Measurements from ENCODE around the gene UBXN1. TPM values are rescaled to one million over a fixed set of nuclear protein-coding genes. Genes with fewer than 3 reads are reported as not detected.
A peak's percentile ranks its signal among the peaks of the same experiment; 100 is the strongest.
"Not testable (repeated sequence)": the region's sequence is repeated elsewhere in the genome, so short reads cannot be mapped to it uniquely, and the experiment has no call there.

The UBXN1 gene
- polyA plus RNA-seq, 4 donors: 109 to 166 (median 156) TPM

DNA sequence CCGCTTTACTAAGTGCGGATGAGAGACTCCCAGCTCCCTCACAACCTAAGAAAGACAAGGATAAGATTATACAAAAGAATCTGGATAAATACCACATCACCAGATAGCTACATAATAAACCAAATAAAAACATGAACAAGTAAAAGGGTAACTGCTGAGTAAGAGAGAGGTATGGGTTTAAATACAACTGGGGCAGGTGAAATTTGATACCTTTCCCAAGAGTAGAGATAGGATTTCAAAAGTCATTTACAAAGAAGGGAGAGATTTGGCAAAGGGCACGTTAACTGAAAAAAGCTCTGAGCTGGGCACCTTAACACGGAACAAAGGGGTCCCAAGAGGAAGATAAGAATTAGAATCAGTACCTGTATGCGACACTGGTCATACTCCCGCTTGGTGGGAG, 1.7 kb downstream of the UBXN1 start:
- DNase-seq (ENCODE audit: low read depth in 4 of 4, low spot score in 3 of 4): no peak

DNA sequence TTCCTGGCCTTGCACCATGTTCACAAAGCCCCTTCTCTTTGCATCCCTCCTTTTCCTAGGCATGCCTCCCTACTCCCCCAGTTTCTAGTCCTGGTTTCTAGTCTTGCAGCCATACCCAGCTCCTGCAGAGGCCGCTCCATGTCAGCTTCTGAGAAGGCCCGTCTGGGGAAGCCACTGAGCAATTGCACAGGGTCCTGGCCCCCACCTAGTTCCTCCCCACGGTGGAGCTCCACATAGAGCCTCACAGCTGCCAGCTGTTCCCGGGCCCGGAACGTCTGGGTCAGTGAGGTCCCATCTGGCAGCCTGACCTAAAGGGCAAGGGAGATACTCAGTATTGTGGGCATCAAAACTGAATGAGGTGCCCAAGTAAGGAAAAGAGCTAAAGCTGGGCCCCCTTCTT, 2.2 kb downstream of the UBXN1 start:
- DNase-seq (ENCODE audit: low read depth in 4 of 4, low spot score in 3 of 4): no peak

DNA sequence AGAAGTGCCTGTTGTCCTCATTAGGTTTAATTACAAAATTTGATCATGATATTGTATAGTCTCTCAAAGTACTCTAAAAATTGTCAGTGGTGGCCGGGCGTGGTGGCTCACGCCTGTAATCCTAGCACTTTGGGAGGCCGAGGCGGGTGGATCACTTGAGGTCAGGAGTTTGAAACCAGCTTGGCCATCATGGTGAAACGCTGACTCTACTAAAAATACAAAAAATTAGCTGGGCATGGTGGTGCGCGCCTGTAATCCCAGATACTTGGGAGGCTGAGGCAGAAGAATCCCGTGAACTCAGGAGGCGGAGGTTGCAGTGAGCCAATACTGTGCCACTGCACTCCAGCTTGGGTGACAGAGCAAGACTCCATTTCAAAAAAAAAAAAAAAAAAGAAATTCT, 3.5 kb downstream of the UBXN1 start:
- DNase-seq (ENCODE audit: low read depth in 4 of 4, low spot score in 3 of 4): not testable (repeated sequence)

DNA sequence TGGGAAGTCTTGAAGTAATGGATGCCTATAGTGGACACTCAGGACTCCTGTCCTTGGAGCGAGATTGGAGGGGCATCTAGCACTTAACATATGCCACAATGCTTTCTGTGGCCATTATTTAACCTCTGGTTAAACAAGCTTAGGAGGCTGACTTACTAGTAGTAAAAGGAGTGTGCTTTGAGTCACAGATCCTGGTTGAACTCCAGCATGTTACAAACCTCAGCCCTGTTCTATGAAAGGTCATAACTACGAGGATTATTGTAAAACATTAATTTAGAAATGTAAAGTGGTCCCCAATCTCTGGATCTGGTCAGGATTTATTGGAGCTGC, 5.7 kb downstream of the UBXN1 start:
- no peak for DNase-seq (ENCODE audit: low read depth in 4 of 4, low spot score in 3 of 4)

DNA sequence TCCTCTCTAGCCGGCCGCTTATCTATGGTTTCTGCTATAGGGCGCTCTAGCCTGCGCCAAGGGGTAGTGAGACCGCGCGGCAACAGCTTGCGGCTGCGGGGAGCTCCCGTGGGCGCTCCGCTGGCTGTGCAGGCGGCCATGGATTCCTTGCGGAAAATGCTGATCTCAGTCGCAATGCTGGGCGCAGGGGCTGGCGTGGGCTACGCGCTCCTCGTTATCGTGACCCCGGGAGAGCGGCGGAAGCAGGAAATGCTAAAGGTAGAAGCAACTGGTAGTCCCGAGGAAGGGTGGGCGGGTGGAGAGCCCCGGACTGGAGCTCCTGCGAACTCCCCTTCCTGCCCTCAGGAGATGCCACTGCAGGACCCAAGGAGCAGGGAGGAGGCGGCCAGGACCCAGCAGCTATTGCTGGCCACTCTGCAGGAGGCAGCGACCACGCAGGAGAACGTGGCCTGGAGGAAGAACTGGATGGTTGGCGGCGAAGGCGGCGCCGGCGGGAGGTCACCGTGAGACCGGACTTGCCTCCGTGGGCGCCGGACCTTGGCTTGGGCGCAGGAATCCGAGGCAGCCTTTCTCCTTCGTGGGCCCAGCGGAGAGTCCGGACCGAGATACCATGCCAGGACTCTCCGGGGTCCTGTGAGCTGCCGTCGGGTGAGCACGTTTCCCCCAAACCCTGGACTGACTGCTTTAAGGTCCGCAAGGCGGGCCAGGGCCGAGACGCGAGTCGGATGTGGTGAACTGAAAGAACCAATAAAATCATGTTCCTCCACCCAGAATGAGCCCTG, 7.1 kb downstream of the UBXN1 start, which contains the start of the genes LBHD1 and UQCC3:
Gene LBHD1, minus strand, starts transcription at position 660 of the 782 bp plus-strand sequence. CDS start 2,236 bp downstream, outside the sequence.
Gene UQCC3, plus strand, starts transcription at position 66 of the 782 bp plus-strand sequence. Its CDS starts 73 bp downstream, at position 139.
- peak in 1 of 4 donors; percentile 75 for DNase-seq (ENCODE audit: low read depth in 4 of 4, low spot score in 3 of 4)

DNA sequence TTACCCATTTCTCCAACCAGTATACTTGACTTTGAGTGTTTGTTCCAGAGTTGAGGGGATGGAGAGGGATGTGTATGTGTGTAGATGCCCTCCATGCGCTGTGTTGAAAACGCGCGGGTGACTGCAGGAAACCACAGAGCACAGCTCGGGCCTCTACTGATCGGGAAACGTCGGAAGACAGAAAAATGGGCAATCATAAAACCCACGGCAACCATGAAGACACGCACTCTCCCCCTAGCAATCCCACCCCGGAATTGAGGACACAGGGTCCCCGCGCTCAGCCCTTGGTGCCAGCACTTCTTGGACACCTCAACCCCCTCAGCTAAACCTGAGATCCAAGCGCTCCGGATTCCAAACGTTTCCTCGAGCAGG, 7.7 kb downstream of the UBXN1 start:
- DNase-seq (ENCODE audit: low read depth in 4 of 4, low spot score in 3 of 4): no peak

DNA sequence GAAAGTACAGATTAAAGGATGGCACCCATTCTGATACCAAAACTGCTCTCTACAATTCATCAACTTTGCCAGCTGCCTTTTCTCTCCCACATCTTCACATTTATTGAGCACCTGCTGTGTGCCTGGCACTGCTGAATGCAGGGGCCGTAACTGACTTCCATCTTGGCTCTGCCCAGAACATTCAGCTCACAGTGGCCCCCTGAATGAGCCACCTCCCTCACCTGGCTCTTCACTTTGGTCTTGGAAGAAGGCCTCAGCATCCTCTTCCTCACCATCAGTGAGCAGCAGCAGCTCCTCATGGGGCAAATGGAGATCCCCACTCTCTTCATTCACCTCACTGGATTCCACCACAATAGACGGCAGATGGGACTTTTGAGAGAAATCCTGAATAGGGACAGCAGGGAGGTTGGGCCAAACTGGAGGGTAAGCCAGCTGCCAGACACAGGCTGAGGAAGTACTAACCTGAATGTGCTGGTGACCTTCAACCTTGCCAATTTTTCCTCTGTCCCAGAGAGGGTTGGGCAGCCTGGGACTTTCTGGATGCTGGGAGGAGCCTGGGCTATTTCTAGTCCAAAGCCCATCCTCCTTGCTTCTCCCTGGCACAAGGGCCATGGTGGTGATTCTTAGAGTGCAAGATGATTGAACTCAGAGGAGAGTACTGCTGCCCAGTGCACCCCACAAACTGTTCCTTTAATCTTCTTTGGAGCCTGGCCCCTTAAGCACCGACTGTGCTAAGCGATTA, 9.3 kb downstream of the UBXN1 start:
- DNase-seq (ENCODE audit: low read depth in 4 of 4, low spot score in 3 of 4): no peak

DNA sequence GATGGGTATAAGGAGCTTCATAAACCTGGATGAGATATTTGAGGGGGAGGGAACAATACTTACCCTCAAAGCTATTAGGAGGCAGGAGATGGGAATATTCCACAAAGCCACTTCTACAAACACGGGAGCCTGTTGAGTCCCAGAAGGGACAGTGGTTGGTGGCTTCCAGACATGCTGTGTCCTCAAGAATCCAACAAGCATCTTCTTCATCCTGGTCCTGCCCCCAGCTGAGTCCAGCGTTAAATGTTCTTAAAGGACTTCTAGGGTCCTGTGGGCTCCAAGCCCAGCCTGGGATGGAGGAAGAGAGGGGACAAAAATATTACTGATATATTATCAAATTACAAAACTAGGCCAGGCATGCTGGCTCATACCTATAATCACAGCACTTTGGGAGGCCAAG, 11.4 kb downstream of the UBXN1 start:
- no peak for DNase-seq (ENCODE audit: low read depth in 4 of 4, low spot score in 3 of 4)

DNA sequence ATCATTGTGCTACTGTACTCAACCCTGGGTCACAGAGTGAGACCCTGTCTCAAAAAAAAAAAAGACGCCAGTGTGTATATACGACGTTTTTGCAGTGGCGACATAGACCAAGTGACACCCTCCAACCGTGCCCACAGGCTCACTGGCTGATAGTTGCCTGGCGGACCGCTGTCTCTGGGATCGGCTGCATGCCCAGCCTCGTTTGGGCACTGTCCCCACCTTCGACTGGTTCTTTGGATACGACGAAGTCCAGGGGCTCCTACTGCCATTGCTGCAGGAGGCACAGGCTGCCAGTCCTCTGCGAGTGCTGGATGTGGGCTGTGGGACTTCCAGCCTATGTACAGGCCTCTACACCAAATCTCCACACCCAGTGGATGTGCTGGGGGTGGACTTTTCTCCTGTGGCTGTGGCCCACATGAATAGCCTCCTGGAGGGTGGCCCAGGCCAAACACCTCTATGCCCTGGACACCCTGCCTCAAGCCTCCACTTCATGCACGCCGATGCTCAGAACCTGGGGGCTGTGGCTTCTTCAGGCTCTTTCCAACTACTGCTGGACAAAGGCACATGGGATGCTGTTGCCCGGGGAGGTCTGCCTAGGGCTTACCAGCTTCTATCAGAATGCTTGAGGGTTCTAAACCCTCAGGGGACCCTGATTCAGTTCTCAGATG, 12.5 kb downstream of the UBXN1 start:
- DNase-seq (ENCODE audit: low read depth in 4 of 4, low spot score in 3 of 4): no peak

DNA sequence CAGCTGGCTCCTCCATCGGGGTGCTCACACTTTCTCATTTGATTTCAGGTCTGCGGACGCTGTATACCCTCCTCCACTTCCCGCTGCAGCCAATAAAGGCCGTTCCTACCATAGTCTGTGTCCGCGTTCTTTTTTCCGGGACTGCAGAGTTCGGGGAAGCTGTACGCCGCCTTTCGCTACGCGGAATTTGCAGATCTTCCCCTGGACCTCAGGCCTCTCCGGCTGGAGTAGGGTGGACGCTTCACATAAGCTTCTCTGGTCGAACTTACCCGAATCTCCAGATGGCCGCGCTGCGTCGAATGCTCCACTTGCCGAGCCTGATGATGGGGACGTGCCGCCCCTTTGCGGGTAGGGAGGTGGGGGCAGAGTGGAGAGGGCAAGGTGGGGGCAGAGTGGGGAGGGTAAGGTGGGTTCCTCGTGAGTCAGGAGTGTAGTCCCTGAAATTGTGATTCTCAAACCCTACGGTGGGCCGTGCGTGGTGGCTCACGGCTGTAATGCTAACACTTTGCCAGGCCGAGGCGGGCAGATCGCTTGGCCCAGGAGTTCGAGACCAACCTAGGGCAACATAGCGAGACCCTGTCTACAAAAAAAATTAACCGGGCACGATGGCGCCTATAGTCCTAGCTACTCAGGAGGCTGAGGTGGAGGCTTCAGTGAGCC, 13.1 kb downstream of the UBXN1 start:
- no peak for DNase-seq (ENCODE audit: low read depth in 4 of 4, low spot score in 3 of 4)

DNA sequence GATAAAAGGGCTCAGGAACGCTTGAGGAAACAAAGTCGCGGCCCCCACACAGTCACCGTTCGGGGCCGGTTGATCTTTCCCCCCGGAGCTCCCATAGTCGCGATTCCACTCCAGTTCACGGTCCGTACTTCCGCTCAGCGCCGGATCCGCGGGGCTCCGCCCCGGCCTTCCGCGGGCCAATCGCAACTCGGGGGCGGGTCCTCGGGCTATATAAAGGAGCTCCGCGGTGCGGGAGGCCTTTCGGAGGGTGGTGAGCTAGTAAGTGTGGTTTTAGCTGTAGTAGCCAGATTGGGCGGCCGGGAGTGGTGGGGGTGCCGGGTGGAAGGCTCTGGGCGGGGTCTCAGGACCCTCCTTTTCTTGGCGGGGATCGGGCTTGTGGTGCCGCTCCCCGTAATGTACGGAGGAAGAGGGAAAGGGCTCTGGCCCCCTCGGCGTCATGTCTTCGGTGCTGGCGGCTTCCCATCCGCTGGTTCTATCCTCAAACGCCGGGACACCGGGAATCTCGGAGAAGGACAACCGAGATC, 13.7 kb downstream of the UBXN1 start, which contains the start of the genes C11orf98 and CSKMT:
Gene C11orf98, minus strand, starts transcription at position 136 of the 524 bp plus-strand sequence. Its CDS starts 41 bp downstream, at position 95.
Gene CSKMT, plus strand, starts transcription at position 238 of the 524 bp plus-strand sequence. CDS start 568 bp downstream, outside the sequence.
- peak; percentile 90 to 94 (median 92) for DNase-seq (ENCODE audit: low read depth in 4 of 4, low spot score in 3 of 4)

DNA sequence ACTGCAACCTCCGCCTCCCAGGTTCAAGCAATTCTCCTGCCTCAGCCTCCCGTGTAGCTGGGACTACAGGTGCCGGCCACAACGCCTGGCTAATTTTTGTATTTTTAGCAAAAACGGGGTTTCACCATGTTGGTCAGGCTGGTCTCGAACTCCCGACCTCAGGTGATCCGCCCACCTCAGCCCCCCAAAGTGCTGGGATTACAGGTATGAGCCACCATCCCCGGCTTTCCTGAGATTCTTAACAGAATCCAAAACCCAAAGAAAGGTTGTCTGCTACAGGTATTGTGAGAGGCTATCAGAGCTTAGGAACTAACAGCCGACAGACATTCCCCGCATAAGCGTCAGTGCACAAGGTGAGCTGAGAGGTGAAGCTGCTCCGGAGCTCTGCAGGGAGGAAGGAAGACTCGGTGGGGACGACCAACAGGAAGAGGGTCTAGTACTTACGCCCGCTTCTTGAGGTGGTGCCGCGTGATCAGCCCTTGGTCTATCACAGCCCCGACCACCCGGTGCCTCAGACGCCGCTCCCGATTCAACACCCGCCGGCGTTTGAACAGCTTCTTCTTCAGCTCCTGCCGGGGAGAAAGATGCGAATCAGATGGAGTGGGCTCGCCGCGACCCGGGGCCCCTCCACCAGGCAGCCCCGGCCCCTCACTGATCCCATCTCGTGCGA, 14.3 kb downstream of the UBXN1 start:
- DNase-seq (ENCODE audit: low read depth in 4 of 4, low spot score in 3 of 4): no peak

DNA sequence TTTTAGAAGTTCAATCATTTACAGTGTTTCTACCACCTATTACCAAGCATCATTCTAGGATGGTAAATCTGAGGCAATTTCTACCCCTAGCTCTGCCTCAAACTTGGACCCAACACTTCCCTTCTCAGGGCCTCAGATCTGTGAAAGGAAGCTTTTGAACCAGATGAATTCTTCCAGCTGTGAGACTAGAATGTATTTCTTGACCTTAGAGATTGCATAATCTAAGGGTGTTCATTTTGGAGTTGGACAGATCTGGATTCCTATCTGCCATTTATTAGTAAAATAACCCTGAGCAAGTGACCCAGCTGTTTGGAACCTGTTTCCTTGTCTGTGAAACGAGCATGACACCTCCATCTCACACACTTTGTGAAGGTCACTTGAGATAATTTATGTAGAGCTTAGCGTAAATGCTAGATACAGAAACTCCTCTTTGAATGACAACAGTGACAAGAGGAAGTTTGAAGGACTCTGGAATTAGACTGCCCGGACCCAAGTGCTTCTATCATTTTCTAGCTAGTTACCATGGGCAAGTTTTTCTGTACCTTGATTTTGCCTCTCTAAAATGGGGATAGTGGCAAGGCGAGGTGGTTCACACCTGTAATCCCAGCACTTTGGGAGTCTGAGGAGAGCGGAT, 22.0 kb downstream of the UBXN1 start:
- no peak for DNase-seq (ENCODE audit: low read depth in 4 of 4, low spot score in 3 of 4)

DNA sequence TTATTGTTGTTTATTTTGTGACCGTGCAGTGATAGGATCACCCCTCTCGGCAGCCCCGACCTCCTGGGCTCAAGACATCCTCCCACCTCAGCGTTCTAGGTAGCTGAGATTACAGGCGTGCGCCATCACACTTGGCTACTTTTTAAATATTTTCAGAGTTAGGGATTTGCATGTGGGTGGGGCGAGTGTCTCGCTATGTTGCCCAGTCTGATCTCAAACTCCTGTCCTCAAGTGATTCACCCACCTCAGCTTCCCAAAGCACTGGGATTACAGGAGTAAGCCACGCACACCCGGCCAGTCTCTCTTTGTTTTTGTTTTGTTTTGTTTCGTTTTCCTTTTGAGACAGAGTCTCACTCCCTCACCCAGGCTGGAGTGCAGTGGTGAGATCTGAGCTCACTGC, 24.6 kb downstream of the UBXN1 start:
- no peak for DNase-seq (ENCODE audit: low read depth in 4 of 4, low spot score in 3 of 4)

DNA sequence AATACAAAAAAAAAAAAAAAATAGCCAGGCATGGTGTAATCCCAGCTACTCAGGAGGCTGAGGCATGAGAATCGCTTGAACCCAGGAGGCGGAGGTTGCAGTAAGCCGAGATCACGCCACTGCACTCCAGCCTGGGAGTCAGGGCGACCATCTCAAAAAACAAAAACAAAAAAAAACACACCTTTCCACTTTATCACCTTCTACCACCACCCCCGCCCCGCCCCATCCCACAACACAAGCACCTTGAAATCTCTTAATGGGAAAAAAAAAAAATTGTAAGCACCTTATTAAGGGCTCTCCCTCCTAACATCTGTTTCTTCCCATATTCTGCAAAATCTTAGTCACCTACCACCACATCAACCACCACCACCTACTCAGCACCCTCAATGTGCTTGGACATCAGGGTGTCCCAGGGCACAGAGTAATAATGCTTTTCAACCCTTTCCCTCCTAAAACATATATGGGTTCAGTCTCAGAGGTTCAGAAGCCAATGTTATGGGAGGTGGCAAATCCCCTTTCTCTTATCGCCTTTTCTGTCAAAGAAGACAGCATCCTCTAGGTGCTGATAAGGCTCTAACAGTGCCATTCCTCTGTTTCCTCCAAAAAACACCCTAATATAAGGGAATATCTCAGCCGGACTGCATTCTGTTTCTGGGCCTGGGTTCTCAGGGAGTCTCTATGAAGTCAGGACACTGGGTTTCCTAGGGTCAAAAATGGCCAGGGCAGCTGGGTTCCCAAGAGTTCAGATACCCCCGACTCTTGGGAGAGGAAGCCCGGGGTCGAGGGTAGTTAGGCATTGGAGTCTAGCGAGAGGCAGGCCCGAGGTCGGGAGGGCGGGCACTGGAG, 26.5 kb downstream of the UBXN1 start:
- no peak for DNase-seq (ENCODE audit: low read depth in 4 of 4, low spot score in 3 of 4)

DNA sequence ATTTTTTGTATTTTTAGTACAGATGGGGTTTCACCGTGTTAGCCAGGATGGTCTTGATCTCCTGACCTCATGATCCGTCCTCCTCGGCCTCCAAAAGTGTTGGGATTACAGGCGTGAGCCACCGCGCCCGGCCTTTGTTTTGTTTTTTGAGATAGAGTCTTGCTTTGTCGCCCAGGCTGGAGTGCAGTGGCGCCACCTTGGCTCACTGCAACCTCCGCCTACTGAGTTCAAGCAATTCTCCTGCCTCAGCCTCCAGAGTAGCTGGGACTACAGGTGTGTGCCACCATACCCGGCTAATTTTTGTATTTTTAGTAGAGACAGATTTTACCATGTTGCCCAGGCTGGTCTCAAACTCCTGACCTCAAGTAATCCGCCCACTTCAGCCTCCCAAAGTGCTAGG, 28.6 kb downstream of the UBXN1 start:
- not testable (repeated sequence) for DNase-seq (ENCODE audit: low read depth in 4 of 4, low spot score in 3 of 4)

DNA sequence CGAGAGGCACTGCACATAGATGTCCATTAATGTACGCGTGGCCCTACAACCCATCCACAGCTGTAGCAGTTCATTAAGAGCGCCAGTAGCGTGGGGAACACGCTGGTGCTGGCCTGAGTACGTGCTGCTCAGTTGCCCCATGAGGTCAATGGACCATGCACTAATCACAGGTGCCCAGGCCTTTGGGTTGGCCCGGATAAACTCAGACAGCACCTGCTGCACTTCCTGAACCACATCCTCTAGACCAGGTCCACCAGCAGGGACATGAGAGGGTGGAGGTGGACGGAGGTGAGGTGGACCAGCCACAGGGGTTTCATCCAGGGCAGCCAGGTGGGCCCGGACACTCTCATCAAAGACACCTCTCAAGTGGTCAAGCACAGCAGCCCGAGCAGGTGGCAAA, 29.4 kb downstream of the UBXN1 start:
- DNase-seq (ENCODE audit: low read depth in 4 of 4, low spot score in 3 of 4): no peak

DNA sequence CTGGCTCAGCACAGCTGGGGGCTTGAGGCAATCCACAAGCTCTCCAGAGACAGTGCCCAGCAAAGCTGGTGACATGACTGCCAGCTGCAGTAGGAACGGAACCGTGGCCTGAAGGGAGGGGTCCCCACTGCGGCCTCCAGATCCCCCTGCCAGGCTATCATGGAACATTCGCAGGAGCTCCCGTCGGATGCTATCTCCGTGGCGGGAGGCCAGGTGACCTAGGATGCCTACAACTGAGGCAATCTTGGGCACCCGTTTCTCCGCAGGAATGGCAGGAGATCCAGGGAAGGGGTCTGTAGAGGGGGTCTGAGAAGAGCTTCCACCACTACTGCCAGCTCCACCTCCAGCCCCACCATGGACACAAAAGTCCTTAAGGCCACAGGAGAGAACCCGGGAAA, 29.9 kb downstream of the UBXN1 start:
- DNase-seq (ENCODE audit: low read depth in 4 of 4, low spot score in 3 of 4): no peak

All from left renal pelvis (tissue), 4 donors.